PC-3 (cell line): ENCODE results near the gene CBX2. TPM values are rescaled to one million over a fixed set of nuclear protein-coding genes. Genes with fewer than 3 reads are reported as not detected.

Experiments used
- ATAC-seq: fragments of 200-7000 bp; cut with Tn5 transposase; 2 replicates; pipeline ENCODE4 v1.9.1; 2020; ENCODE audit warnings: mild to moderate bottlenecking, moderate library complexity
- BruUV-seq: library from RNA; stranded (reverse); fragments of 400-500 nt; replicated peaks from 2 replicates; lab custom pipeline; 2021; lab: Mats Ljungman, UMichigan
- CTCF ChIA-PET: fragments of 300-600 bp; sonication (Branson Sonifier 250); formaldehyde crosslinking; loops from one replicate; lab custom pipeline; 2022; ENCODE audit warnings: antibody characterized with exemption; lab: Charles Lee
- POLR2A ChIA-PET: fragments of 300-600 bp; sonication (Branson Sonifier 250); formaldehyde crosslinking; loops from one replicate; lab custom pipeline; 2022; ENCODE audit warnings: antibody characterized with exemption; ENCODE audit not compliant: unreplicated experiment; lab: Charles Lee
- DNase-seq: peaks from one replicate; pipeline ENCODE4 v3.0.0-alpha.2; 2015
- H2AFZ ChIP-seq: fragments of 300-600 bp; sonication (generic); 2 replicates; pipeline ENCODE4 v1.6.0; 2016; ENCODE audit warnings: antibody characterized with exemption, low read length
- H3F3A ChIP-seq: fragments of 300-600 bp; sonication (generic); one replicate; pipeline ENCODE4 v1.6.0; 2017; ENCODE audit warnings: antibody characterized with exemption, low read length, control low read depth, mild to moderate bottlenecking; ENCODE audit not compliant: unreplicated experiment
- H3K27ac ChIP-seq: fragments of 300-600 bp; sonication (generic); 2 replicates; pipeline ENCODE4 v1.5.1; 2016; ENCODE audit warnings: mild to moderate bottlenecking, low read length
- H3K27me3 ChIP-seq: fragments of 300-600 bp; sonication (generic); 2 replicates; pipeline ENCODE4 v1.6.1; 2016; ENCODE audit warnings: low read length, mixed read lengths
- H3K36me3 ChIP-seq: fragments of 300-600 bp; sonication (generic); 2 replicates; pipeline ENCODE4 v1.6.1; 2016; ENCODE audit warnings: low read depth, mixed run types, low read length, mixed read lengths
- H3K4me1 ChIP-seq: fragments of 300-600 bp; sonication (generic); 2 replicates; pipeline ENCODE4 v1.5.1; 2016; ENCODE audit warnings: low read length; ENCODE audit not compliant: insufficient read depth
- H3K4me2 ChIP-seq: fragments of 300-600 bp; sonication (generic); 2 replicates; pipeline ENCODE4 v1.6.0; 2016; ENCODE audit warnings: low read length
- H3K4me3 ChIP-seq: fragments of 300-600 bp; sonication (generic); 2 replicates; pipeline ENCODE4 v1.5.1; 2016; ENCODE audit warnings: mild to moderate bottlenecking, low read length, mixed read lengths
- H3K79me2 ChIP-seq: fragments of 300-600 bp; sonication (generic); 2 replicates; pipeline ENCODE4 v1.6.1; 2017; ENCODE audit warnings: low read length, mixed read lengths
- H3K9ac ChIP-seq: fragments of 300-600 bp; sonication (generic); 2 replicates; pipeline ENCODE4 v1.6.0; 2016; ENCODE audit warnings: mild to moderate bottlenecking, low read length
- H3K9me2 ChIP-seq: fragments of 300-600 bp; sonication (generic); replicated peaks from 2 replicates; pipeline ENCODE4 v1.6.1; 2016; ENCODE audit warnings: mixed run types, low read length, mixed read lengths
- H3K9me3 ChIP-seq: fragments of 300-600 bp; sonication (generic); 2 replicates; pipeline ENCODE4 v1.6.1; 2016; ENCODE audit warnings: low read length, mixed read lengths
- H4K20me1 ChIP-seq: fragments of 300-600 bp; sonication (generic); 2 replicates; pipeline ENCODE4 v1.6.1; 2016; ENCODE audit warnings: low read length, mixed read lengths
- CTCF ChIP-seq: fragments of 300-600 bp; sonication (generic); conservative IDR thresholded peaks from 2 replicates; pipeline ENCODE4 v1.5.1; 2017; ENCODE audit warnings: antibody characterized with exemption, low read depth, mild to moderate bottlenecking, low read length
- EZH2 ChIP-seq: fragments of 300-600 bp; sonication (generic); IDR thresholded peaks from one replicate; pipeline ENCODE4 v1.6.1; 2017; ENCODE audit warnings: antibody characterized with exemption, mild to moderate bottlenecking, low read length; ENCODE audit not compliant: unreplicated experiment
- EZH2phosphoT487 ChIP-seq: fragments of 300-600 bp; sonication (generic); IDR thresholded peaks from 2 replicates; pipeline ENCODE4 v1.6.1; 2018; ENCODE audit warnings: mild to moderate bottlenecking, antibody characterized with exemption, low read length, borderline replicate concordance
- intact Hi-C: fragments of 100-400 bp; cut with micrococcal nuclease; formaldehyde crosslinking; loops from 2 replicates; pipeline ENCODE4 v1.9.0; 2023
- total RNA-seq: library from RNA; depleted of rRNA; stranded (reverse); fragments of >200 nt; gene quantifications from 2 replicates; pipeline ENCODE4 v1.2.3, GENCODE V29; 2014

Gene CBX2
- total RNA-seq, 1 experiment from 2014 or later = 39.2 TPM

GRCh38 chr17:79813297-79814126, 35.6 kb downstream of the CBX2 start:
- ChIA-PET CTCF (interaction anchor here (0.6 to 1.0 kb wide), 2 partner anchors 26 to 72 kb away, joined by 4 read pairs; partner anchors contain the start of gene CBX4), POLR2A (no interaction called here)
- no peaks in the 10 kb centered on the region for H3K9me2 ChIP-seq
- H2AFZ ChIP-seq = no peak overlapping the region
- intact Hi-C loops = no loop called here
- H3K36me3 ChIP-seq = no peaks in the 10 kb centered on the region
- H3F3A ChIP-seq = no peaks in the 10 kb centered on the region
- H3K27me3 ChIP-seq = peaks cover 31% of the 10 kb centered on the region
- H3K4me2 ChIP-seq = peak overlapping the region; percentile 83; the same call in 1 of the 2 replicates
- no peaks in the 10 kb centered on the region for H4K20me1 ChIP-seq
- H3K4me3 ChIP-seq = no peak overlapping the region
- TF ChIP-seq EZH2 = no peak
- no peak for TF ChIP-seq CTCF
- no peak for TF ChIP-seq EZH2phosphoT487
- H3K79me2 ChIP-seq = no peaks in the 10 kb centered on the region
- H3K4me1 ChIP-seq = peaks cover 29% of the 10 kb centered on the region
- DNase-seq (no peak), ATAC-seq (no peak)
- no peaks in the 10 kb centered on the region for H3K9me3 ChIP-seq
- H3K9ac ChIP-seq = no peak overlapping the region
- no peak overlapping the region for H3K27ac ChIP-seq
- BruUV-seq = no TSS peak

- Histone ChIP-seq H3F3A (no peaks in the 10 kb centered on the region), H3K4me2 (peak overlapping the region; percentile 80), H3K9me2 (no peaks in the 10 kb centered on the region), H4K20me1 (no peaks in the 10 kb centered on the region), H2AFZ (peak overlapping the region; percentile 67), H3K9ac (peak overlapping the region; percentile 28), H3K36me3 (no peaks in the 10 kb centered on the region), H3K4me1 (peaks cover 29% of the 10 kb centered on the region), H3K9me3 (no peaks in the 10 kb centered on the region), H3K27me3 (peaks cover 23% of the 10 kb centered on the region), H3K4me3 (peak overlapping the region; percentile 56), H3K79me2 (no peaks in the 10 kb centered on the region), H3K27ac (no peak overlapping the region)
- no peak for ATAC-seq
- ChIA-PET POLR2A (no interaction called here), CTCF (interaction anchor here (0.6 kb wide), 1 partner anchor 25 kb away, joined by 4 read pairs; the partner anchor contains the start of gene CBX4)
- no peak for DNase-seq
- intact Hi-C loops = no loop called here
- no TSS peak for BruUV-seq
- TF ChIP-seq EZH2 (no peak), CTCF (no peak), EZH2phosphoT487 (no peak)
These were observed 36.4 kb downstream of the CBX2 start for GRCh38 chr17:79814127-79814973.
